GM10266 (cell line): ENCODE data around the gene SLC43A3.

Experiments
- DNase-seq: peaks from one replicate; pipeline ENCODE4 v3.0.0; 2012; ENCODE audit errors: extremely low spot score
- TF ChIP-seq, protein P1 (sequence below): IDR thresholded peaks from 2 replicates; pipeline ENCODE4 v1.5.1; 2012; ENCODE audit warnings: mild to moderate bottlenecking, low read depth; ENCODE audit not compliant: control insufficient read depth, insufficient read depth; ENCODE audit errors: missing control alignments

SLC43A3 gene

DNA sequence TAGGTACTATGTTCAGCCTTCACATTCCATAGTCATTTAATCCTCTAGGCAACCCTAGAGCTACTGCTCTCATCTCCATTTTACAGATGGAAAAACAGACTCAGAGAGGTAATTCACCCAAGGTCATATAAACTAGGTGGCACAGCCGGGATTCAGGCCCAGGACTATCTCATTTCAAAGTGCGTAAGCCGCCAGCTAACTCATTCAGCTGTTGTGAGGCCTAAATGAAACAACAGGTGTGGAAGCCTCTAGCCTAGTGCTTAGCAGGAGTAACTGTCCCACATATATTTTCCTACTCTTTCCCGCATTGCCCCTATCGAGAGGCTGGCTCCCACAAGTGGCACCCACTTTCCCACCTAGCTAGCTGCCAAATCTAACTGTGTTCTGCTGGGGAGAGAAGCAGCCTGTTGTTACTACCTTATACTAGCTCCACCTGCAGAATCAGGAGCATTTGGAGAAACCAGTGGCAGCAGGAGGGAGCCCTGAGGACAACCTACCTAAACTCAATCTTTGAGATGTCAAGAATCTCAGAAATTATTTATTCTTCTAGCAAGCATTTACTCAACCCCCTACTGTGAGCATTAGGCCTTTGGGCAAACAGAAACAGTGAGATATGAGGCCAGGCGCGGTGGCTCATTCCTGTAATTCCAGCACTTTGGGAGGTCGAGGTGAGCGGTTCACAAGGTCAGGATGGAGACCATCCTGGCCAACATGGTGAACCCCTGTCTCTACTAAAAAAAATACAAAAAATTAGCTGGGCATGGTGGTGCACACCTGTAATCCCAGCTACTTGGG is 66.8 kb downstream of the SLC43A3 start:
- TF ChIP-seq, protein P1, sequence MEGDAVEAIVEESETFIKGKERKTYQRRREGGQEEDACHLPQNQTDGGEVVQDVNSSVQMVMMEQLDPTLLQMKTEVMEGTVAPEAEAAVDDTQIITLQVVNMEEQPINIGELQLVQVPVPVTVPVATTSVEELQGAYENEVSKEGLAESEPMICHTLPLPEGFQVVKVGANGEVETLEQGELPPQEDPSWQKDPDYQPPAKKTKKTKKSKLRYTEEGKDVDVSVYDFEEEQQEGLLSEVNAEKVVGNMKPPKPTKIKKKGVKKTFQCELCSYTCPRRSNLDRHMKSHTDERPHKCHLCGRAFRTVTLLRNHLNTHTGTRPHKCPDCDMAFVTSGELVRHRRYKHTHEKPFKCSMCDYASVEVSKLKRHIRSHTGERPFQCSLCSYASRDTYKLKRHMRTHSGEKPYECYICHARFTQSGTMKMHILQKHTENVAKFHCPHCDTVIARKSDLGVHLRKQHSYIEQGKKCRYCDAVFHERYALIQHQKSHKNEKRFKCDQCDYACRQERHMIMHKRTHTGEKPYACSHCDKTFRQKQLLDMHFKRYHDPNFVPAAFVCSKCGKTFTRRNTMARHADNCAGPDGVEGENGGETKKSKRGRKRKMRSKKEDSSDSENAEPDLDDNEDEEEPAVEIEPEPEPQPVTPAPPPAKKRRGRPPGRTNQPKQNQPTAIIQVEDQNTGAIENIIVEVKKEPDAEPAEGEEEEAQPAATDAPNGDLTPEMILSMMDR: no peak
- no peak for DNase-seq

DNA sequence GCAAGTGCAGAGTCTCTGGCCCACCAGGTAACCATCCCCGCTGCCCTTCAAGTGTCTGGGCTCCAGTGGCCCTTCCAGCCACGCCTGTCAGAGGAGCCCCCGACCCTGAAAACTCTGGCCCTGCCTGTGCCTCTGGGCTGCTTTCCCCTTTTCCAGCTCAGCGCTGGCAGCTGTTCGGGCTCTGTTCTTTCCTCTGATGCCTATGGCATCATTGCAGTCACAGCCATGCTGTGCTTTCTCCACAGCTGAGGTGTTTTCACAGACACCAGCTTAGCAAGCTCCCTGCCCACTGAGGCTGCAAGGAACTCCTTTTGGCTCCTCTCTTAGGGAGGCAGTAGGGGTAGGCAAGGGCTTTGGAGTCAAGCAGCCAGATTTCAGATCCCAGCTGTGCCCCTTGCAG is 67.5 kb downstream of the SLC43A3 start:
- no peak for DNase-seq

DNA sequence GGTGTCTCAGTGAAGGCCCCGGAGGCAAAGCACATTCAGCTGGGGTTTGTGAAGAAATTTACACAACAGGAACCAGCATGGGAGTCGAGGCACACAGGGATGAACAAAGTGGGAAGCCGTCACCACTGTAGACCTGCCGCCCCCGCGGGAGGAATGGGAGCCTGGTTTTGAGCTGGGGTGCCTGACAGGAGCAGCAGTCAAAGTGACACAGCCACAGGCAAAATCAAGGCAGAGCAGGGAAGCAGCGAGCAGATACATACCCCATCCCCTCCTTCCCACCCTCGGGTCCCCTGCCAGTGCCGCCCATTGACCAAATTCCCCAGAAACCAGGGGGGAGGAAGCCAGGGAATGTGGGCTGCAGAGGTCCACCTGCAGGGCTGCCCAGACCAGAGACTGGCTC is 67.9 kb downstream of the SLC43A3 start:
- TF ChIP-seq, protein P1: no peak
- no peak for DNase-seq

More for the DNA sequence above, 67.5 kb downstream of the SLC43A3 start:
- TF ChIP-seq, protein P1: no peak

DNA sequence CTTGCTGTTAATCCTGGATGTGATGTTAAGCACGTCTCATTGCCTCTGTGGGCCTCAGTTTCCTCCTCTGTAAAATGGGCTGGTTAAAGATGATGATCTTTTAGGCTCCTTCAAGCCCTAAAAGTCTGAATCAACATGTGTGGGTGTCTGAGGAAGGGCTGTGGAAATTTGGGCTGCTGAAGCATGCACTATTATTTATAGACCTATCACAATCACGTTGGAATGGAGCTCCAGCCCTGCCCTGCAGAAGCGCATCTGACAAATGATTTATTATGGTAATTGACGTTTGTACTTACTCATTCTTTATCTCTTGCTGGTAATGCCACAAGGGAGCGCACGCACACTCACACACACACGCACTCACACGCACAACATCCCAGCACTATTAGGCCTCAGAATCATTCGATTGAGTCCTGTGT is 68.4 kb downstream of the SLC43A3 start:
- DNase-seq: no peak

DNA sequence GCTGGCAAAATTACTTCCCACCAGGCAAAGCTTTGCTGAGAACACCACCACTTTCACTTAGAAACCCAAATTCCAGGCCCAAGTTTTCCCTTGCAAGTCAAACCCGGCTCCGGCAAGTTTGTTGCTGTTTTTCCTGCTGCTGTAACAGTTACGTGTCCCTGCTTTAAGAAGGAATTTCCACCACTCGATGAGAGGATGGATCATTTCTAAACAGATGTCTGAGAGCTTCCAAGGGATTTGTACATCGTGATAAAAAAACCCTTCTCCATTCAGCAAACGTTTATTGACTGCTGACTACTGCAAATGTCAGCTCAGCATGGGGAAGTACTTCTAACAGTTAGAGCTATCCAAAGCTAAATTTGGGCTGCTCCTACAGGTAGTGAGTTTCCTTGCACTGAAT is 69.1 kb downstream of the SLC43A3 start:
- DNase-seq: no peak
- TF ChIP-seq, protein P1: no peak

More for the DNA sequence above, 68.4 kb downstream of the SLC43A3 start:
- TF ChIP-seq, protein P1: no peak

DNA sequence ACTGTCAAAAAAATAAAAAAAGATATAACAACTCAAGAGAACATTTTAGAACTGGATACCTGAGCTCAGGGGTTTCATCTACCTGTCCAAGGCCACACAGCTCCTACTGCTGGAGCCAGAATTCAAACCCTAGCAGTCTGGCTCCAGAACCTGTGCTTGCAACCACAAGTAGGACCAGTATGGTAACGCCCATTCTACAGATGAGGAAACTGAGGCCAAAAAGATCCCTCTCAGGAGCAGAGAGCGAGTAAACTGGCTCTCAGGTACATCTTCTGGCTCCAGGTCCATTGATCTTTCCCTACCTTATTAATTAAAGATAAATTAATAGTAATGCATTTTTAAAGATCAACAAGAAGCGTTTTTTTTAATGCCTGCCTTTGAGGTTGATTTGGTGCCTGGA is 69.6 kb downstream of the SLC43A3 start:
- TF ChIP-seq, protein P1: no peak
- DNase-seq: no peak
